SIG-M5 treated with dmso at 0.1 percent for 504 hours (cell line): ENCODE measurements around the gene SLC6A17.
A peak's percentile ranks its signal among the peaks of the same experiment; 100 is the strongest.

Experiments used
- DNase-seq: peaks from one replicate; lab custom pipeline; 2025; ENCODE audit not compliant: unreplicated experiment; lab: John Stamatoyannopoulos, UW

The SLC6A17 gene

DNA sequence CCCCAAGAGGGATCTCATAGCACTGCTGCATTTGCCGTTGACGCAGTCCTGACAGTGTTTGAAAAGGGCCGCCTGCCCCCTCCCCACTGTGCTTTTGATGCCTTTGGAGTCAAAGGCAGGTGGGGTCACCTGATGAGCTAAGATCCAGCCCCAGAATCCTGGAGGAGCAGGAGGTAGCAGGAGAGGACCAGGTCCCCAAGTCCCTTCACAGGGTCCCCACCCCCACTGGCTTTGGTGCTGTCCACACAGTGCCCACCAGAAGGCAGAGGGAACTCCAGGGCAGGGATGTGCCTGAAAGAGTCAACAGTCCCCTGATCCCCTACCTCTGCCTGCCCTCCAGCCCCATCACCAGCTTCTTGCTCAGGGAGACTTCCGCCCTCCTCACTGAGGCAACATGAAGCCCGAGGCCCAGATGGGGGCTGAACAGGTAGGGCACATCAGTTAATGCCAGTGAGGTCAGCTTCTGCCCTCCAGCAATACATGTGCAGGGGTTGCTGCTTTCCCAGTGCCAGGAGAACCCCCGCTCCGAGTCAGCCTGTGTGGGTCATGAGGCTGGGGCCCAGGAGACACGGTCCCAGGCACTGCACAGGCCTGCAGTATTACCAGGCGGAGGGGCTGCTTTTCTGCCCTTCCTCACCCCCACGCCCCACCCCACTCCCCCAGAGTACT, 51.0 kb downstream of the SLC6A17 start:
- no peak for DNase-seq

DNA sequence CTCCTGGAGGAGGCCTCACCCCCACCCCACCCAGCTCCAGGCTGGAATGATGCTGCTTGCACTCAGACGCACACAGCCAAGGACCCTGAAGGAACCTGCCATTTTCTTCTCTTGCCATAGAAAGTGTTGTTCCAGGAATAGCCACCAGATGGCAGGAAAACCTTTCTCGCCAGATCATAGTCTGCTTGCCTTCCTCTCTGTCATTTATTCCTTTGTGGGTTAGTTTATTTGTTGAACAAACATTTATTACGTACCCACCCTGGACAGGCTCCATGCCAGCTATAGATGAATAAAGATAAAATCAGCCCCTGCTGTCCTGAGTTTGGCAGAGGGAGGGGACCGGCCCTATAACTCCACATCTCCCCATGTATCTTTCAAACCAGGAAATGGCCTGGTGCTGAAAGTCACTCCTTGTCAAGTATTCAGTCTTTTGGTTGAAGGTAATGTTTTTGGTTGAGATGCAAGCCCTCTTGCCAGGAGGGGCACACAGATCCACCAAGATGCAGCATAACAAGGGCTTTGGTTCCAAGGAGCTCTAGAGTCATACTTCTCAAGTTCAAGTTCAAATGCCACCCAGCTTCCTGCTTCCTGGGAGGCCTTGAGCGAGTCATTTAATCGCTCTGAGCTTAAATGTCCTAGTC, 52.8 kb downstream of the SLC6A17 start:
- DNase-seq = peak; percentile 70

DNA sequence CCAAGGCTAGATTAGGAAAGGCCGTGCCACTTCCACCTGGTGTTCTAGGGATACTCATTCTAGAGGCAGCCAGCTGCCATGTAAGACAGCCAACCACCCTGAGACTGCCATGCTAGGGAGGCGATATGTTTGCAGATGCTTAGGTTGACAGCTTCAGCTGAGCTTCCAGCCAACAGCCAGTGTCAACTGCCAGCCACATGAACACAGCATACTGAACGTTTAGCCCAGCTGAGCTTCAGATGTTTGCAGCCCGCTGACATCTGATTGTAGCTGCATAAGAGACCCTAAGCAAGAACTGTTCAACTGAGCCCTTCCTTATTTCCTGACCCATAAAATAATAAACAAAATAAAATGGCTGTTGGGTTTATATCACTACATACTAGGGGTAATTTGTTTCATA, 54.9 kb downstream of the SLC6A17 start:
- DNase-seq = no peak

DNA sequence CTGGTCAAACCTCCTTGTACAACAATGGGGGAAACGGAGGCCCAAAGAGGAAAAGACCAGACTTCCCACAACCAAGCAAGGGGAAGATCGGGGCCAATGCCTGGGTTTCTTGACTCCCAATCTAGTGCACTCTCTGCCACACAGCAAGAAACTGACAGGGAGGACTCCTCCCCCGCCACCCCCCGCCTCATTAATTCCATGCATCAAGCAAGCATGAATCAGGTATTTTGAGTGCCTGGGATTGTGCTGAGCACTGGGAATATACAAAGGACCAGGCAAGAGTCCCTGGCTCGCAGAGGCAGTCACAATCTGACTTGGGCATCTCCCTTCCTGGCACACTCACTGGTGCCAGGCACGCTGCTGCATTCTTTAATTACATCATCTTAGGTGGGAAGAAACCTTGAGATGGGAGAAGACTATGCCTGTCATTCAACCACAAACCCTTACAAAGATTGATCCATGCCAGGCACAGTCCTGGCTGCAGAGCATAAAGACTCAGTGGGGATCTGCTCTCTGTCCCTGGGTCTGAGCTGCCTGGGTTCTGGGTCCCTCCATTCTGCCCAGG, 55.4 kb downstream of the SLC6A17 start:
- no peak for DNase-seq

DNA sequence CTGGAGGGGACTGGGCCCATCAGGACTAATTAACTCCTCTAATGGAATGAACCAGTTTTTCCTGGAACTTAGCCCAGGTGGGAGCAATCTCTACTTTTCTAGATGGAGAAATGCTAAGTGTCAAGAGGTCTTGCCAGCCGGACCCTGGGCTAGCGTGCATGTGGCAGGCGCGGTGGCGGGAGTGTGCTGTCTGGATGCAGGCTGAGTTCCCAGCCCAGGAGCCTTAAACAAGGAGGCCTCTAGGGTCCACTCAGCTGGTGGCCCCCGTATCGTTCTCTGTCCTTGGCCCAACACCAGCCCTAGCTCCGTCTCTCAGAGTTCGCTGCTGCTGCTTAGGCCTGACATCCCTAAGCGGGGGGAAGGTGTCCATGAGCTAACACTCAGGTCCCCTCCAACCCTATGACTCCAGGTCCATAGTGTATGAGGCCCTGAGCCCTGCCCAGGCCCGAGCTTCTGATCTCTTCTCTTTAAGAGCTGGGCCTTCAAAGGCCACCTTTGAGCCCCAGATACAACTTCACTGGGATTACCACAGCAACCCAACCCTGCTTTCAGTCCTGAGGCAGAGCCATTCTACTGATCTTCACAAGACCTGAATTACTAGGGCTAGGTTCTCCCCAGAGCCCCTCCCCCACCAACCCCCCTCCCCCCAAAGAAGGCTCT, 56.1 kb downstream of the SLC6A17 start:
- DNase-seq = no peak

DNA sequence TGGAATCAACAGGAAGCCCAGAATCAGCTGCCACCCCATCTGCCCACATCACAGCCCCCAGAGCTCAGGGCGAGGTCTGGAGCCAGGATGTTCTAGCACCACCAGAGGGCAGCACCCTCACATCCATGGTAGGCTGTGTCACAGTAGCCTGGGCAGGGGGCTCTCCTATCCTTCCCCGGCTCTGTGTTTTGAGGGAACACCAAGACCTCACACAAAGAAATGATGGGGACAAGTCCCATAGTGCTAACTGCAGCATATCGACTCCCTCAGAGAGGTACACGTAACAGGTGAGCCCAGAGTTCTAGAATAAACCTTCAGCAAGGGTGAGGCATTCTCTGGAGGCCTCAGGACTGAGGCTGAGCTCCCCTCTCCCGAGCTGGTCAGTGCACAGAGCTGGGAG, 57.5 kb downstream of the SLC6A17 start:
- peak; percentile 32 for DNase-seq

DNA sequence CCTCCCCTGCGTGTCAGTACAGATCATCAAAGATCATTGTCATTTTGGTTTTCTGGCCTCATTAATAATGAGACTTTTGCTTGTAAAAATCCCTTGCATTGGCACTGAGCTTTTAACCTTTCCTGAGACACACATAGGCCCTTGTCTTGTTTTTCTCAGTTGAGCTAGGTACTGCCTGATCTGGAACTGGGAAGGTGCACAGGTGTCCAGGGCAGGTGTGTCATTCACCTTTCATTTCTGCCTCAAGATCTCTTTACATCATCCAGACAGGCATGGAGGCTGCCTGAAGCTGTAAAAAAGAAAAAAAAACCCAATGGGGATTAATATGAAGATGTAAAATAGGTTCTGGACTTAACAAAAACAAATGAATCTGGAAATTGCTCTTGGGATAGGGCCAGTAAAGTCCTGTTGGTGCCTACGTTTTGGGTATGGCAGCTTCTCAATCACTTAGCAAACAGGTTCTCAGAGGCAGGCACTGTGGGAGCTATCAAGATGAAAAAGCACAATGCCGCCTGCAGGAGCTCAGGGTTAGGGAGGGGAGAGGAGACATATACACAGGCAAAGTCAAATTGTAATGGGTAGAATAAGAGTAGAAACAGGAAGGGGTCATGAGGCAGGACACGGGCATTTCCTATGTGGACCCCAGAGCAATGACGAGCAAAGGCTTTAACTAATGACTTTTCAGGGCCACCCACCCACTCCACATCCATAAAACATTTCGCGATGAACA, 58.8 kb downstream of the SLC6A17 start:
- no peak for DNase-seq

DNA sequence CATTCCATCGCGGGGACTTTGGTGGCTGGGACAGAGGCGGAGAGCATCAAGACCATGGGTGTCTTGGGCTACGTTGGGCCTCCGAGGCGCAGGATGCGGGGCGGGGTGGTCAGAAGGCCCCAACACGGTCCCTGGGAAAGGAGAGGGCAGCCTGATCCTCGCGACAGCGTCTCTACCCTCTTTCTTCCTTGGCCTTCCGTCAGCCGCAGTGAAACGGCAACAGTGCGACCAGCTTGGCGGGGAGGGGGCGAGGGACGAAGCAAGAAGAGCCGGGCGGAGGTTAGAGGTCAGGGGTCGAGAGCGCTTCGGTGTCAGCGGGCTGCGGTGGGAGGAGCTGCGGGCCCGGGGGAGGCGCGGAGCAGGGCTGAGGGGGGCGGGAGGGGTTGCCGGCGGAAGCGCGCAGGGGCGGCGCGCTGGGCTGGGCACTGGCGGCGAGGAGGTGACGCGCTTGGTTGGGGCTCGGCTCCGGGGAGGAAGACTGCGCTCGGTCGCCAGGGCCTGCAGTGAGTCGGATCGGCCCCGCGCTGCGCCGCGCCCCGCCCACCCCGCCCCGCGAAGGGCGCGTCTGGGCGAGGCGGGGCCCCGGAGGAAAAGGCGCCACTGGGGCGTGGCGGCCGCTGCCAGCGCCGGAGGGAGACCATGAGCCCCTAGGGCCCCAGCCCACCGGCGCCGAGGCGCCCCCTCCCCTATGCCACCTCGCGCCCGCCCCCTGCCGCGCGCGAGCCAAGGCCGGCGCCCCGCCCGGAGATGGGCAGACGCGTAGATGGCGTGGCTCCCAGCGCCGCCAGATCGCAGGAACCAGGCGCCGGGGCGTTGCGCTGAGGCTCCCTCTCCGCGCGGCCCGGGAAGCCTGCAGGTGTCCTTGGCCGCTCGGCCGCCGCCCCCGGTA, 59.7 kb downstream of the SLC6A17 start, which contains the start of gene KCNC4:
Gene KCNC4 (plus strand): TSS at position 600 of the 889 bp plus-strand sequence. CDS start 1,186 bp downstream, outside the sequence.
- peak; percentile 81 for DNase-seq

DNA sequence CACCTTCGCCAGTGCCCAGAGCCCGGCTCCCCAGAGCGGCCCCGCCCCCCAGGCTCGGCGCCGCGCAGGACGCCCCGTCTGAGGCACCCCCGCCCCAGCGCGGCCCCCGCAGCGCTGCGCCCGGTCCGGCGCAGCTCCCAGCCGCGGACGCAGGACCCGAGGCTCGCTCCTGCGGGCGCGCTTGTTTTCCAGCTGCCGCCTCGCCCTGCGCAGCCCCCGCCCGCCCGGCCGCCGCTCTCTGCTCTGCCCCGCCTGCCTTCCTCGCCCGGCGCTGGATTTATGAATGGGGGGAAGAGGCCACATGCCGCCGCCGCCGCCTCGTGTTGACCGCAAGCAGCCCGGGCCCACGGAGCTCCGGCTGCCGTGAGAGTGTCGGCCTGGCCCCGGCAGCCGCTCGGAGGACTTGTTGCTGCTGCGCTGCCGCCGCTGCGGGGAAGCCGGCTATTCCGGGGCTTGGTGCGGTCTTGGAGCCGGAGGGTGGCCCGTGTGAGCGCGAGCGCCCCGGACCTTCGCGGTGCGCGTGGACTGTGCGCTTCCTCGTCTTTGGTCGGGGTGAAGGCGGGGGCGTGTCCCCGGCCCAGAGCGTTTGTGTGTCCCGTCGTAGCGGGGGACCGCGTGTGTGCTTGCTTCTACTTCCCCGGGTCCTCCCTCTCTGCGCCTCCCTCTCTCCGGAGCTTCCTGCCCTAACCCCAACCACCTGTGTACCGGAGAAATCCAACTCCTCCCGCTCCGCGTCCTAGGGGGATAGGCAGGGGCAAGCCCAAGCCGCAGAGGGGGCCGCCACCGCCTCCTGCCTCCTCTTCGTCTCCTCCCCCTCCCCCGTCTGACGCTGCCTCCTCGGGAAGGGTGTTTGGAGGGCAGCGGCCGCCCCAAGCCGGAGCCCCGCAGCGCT, 60.6 kb downstream of the SLC6A17 start:
- DNase-seq = peak; percentile 48

DNA sequence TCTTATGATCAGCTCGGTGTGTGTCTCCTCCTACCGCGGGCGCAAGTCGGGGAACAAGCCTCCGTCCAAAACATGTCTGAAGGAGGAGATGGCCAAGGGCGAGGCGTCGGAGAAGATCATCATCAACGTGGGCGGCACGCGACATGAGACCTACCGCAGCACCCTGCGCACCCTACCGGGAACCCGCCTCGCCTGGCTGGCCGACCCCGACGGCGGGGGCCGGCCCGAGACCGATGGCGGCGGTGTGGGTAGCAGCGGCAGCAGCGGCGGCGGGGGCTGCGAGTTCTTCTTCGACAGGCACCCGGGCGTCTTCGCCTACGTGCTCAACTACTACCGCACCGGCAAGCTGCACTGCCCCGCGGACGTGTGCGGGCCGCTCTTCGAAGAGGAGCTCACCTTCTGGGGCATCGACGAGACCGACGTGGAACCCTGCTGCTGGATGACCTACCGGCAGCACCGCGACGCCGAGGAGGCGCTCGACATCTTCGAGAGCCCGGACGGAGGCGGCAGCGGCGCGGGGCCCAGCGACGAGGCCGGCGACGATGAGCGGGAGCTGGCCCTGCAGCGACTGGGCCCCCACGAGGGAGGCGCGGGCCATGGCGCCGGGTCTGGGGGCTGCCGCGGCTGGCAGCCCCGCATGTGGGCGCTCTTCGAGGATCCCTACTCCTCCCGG, 61.3 kb downstream of the SLC6A17 start:
- DNase-seq = no peak

DNA sequence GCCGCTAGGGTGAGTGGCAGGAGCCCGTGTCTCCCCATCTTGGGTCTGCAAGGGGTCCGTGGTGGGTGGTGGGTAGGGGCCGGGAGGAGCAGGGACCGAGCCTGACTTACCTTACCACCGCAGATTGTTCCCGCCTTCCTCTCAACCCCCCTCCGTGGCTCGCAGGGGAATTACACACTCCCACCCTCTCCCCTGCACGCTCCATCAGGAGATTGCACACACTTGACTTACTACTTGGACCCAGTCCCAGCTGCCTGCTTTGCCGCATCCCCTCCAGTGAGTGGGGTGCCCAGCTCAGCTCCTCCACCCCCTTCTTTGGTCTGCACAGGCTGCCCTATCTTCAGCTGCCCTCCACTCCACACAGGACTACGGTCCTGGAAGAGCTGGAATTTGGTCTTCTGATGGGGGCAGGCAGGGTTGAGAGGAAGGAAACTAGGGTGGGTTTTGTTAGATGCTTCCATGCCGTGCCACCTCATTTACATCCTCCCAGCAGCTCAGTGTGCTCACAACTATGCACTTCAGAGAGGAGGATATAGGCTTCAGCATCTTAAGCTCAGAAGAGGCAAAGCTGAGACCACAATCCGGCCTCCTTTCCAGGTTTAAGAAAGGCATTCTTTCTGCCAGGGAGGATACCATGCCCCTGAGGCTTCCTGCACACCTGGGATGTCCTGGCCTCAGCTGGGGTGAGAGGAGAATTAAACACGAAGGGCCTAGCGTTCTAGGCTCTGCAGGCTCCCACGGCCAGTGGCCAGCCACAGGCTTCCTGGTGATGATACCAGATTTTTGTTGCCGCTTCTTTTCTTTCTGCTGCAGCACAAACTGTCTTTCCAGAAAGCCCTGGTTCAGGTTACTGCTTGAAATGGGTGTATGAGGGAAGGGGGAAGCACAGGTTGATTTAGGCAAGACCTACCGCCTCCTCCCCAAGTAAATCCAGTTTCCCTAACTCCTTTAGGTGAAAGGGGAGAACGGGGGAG, 62.2 kb downstream of the SLC6A17 start:
- DNase-seq = no peak

DNA sequence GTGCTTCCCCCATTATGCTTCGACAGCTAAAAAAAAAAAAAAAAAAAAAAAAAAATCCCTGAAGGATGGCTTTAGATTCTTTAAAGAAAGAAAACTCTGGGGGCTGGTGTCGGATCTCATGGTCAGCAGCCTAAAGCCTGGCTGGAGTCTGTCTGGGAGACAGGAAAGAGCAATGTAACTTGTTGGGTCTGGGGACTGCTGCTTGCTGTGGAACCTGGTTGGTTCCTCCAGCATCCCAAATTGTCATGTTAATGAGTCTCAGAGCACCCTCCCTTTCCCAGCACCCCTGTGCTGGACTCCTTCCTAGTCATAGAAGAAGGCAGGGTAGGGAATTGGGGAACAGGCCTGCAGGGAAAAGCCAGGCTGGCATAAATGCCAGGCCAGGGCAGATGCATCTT, 62.8 kb downstream of the SLC6A17 start:
- no peak for DNase-seq

DNA sequence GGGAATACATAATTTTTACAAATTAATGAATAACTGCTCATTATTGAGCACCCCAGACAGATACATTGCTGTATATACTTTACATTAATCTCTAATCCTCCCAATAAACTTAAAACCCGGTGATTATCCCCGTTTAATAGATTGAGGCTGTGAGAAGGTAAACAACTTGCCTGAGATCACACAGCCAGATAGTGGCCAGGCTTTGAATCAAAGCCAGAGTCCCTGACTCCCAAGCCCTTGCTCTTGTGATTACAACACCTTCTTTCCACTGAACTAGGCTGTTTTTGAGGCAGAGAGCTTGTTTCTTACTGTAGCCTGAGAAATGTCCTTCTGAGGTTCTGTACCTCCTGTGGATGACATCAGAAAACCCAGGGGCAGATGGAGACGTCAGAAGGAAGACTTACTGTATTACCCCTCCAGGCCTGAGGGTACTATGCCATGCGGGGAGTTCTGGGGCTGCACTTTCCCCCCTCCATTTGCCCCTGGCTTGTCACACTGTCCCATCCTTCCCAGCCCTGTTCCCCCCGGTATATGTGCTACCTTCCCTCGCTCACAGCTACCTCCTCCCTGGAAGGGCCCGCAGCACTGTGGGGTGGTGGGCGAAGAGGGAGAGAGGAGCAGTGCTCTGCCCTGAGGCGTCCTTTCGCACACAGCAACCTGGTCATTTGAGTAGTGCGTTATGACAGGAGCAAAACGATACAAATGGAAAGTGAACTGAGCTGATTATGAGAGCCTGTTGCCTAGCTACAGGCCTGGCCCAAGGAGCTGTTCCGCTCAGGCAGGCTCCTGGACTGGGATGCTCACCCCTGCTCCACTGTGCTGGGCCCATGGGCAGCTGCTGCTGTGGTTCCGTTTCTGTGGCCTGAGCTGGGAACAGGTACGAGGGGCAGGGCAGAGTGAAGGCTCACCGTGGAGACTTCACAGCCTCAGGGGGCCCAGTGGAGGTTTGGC, 64.4 kb downstream of the SLC6A17 start:
- DNase-seq = peak; percentile 31

DNA sequence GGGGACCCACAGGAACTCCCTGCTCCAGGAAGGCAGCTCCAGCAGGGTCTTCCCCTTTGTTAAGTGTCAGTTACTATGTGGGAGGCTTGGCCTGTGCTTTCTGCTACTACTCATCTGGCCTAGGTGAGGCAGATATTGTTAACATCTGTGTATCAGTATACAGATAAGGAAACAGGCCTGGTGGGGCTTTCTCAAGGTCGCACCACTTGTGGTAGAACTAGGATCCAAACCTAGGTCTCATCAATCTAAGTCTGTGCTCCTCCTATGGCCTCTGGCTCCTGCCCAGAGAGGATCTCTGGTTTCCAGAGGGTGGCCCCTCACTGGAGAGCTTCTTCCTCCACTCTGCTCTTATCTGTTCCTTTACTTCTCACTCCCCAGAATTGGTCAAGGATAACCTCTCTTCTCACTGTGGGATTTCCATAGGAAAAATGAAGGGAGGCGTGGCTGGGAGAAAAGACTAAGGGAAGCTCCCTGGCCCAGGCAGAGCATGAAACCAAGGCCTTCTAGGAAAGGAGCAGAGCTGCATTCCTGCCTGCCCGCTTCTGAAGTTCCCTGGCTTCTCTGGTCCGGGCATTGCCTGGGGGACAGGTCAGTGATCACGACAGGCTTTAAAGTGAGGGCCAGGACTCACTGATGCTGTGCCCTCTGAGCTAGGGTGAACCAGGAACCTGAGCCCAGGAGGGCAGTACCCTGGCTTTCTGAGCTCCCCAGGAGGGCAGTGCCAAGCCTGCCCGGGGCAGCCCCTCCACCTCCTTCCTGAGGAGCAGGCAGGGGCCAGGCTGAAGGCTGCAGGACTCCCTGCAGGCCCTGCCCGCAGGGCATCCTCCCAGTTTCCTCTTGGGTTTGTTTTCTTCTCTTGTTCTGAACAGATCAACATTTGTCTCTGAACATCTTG, 65.6 kb downstream of the SLC6A17 start:
- DNase-seq = no peak

DNA sequence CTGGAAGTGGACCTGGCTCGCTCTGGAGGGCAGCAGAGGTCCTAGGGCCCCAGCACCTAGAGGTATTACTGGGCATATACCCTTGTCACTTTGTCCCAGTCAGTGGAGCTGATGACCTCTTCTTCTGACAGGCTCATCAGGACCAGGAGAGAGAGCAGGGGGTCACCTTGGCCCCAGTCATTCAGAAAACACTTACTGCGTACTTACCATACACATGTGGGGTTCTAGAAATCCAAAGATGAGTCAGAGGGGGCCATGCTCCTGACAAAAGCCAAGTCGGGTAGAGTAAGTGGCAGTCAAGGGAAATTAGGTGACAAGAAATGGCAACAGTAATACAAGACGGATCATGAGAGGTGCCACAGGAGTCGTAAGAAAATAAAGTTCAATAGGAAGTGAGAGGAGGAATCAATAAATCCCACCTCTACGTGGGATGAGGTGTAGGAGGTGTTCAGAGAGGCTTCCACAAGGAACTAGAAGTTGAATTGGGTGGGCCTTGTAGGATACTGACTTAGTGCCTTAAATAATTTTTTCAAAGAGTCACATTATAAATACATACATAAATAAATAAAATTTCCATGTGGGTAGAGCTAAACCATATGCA, 66.7 kb downstream of the SLC6A17 start:
- no peak for DNase-seq
